Measurements from ENCODE around the gene TMPRSS11F. TPM values are rescaled to one million over a fixed set of nuclear protein-coding genes. Genes with fewer than 3 reads are reported as not detected.
"Not testable (repeated sequence)": the region's sequence is repeated elsewhere in the genome, so short reads cannot be mapped to it uniquely, and the experiment has no call there.

TMPRSS11F gene
- total and polyA plus RNA-seq, 2 of the 4 experiments (the other 2 are of a cell fraction) = not detected

GRCh38 chr4:68175562-68176155 lies 46.0 kb upstream of the TMPRSS11F start:
- Histone ChIP-seq H3K18ac (ENCODE audit: low read depth, low read length) (no peak overlapping the region), H3K36me3 (ENCODE audit: control insufficient read depth, insufficient read depth, low read length) (no peaks in the 10 kb centered on the region), H2BK5ac (ENCODE audit: low read depth, low read length, poor library complexity, severe bottlenecking) (no peak overlapping the region), H3K4ac (ENCODE audit: low read depth, low read length) (no peak overlapping the region), H3K14ac (replicated peaks; ENCODE audit: low read depth, low read length) (no peak overlapping the region), H3K9ac (ENCODE audit: low read depth, low read length) (no peak overlapping the region), H3K9me1 (ENCODE audit: insufficient read depth, low read length) (no peaks in the 10 kb centered on the region), H3K23ac (ENCODE audit: low read depth, low read length) (no peak overlapping the region), H3K4me3 (ENCODE audit: insufficient read depth, low read depth, low read length) (no peak overlapping the region), H3K79me1 (ENCODE audit: low read depth in 1 of 2, low read length in 2 of 2) (no peaks in the 10 kb centered on the region), H3K9me3 (ENCODE audit: control insufficient read depth, insufficient read depth, low read length) (no peaks in the 10 kb centered on the region), H2AK9ac (replicated peaks; ENCODE audit: low read depth, low read length, poor library complexity) (no peak overlapping the region), H2BK120ac (ENCODE audit: low read depth, low read length) (no peak overlapping the region), H3K27ac (ENCODE audit: insufficient read depth, low read length) (no peak overlapping the region), H4K91ac (ENCODE audit: insufficient read depth, low read depth, low read length) (no peak overlapping the region), H2AK5ac (ENCODE audit: low read depth, low read length) (no peak overlapping the region), H3K4me2 (ENCODE audit: low read depth, low read length) (no peak overlapping the region), H4K8ac (ENCODE audit: low read depth in 2 of 2, low read length in 2 of 2) (no peak overlapping the region), H4K5ac (ENCODE audit: low read depth, low read length) (no peak overlapping the region), H3K27me3 (ENCODE audit: control insufficient read depth, insufficient read depth, low read length) (no peaks in the 10 kb centered on the region), H3K56ac (ENCODE audit: extremely low read depth, insufficient read depth, low read length) (no peak overlapping the region), H2BK15ac (ENCODE audit: low read depth, low read length) (no peak overlapping the region), H3K4me1 (ENCODE audit: control insufficient read depth, insufficient read depth, low read length) (no peaks in the 10 kb centered on the region), H2BK20ac (ENCODE audit: low read depth, low read length) (no peak overlapping the region), H2AFZ (replicated peaks; ENCODE audit: low read length, poor library complexity) (no peak overlapping the region), H4K20me1 (ENCODE audit: insufficient read depth, low read length) (no peaks in the 10 kb centered on the region)
- dilution Hi-C loops (cut with HindIII; ENCODE audit: low sequenced_read_pairs, unreplicated experiment) (no loop called here), intact Hi-C loops (cut with micrococcal nuclease) (loop anchor here (1.0 to 10.0 kb wide), 4 partner anchors 187 to 429 kb away; no protein-coding TSS in a partner anchor), in situ Hi-C loops (cut with MboI; ENCODE audit: low sequenced_read_pairs) (loop anchor here (10.0 kb wide), 1 partner anchor 301 kb away; no protein-coding TSS in a partner anchor)
- POLR2A ChIA-PET (ENCODE audit: unreplicated experiment) = no interaction called here
- no TSS peak for BruUV-seq (replicated peaks)
- ATAC-seq (ENCODE audit: low read depth) (peak; percentile 68), DNase-seq (peak; percentile 51)
- TF ChIP-seq RAD21 (IDR thresholded peaks at IDR 0.05; ENCODE audit: low read length) (peak; percentile 77), POLR2A (IDR thresholded peaks at IDR 0.05; ENCODE audit: low read depth, low read length) (no peak), SMC3 (IDR thresholded peaks at IDR 0.05; ENCODE audit: low read depth, low read length) (peak; percentile 68), RCOR1 (IDR thresholded peaks at IDR 0.05; ENCODE audit: insufficient replicate concordance, low read length) (no peak), CTCF (conservative IDR thresholded peaks at IDR 0.05; ENCODE audit: low read depth, low read length) (peak; percentile 79)
- no CpG with 5 or more reads among the region's 6 CpGs for WGBS, 2 experiments (ENCODE audit: extremely low coverage in 2 of 2, insufficient read length in 1 of 2)
- CTCF ChIA-PET = interaction anchor here (0.6 to 1.2 kb wide), 7 partner anchors 11 to 482 kb away, joined by 3 to 9 read pairs (median 4); no protein-coding TSS in a partner anchor

GRCh38 chr4:68174389-68174788 lies 44.7 kb upstream of the TMPRSS11F start:
- BruUV-seq (replicated peaks); H2BK20ac ChIP-seq (ENCODE audit: low read depth, low read length); H2BK120ac ChIP-seq (ENCODE audit: low read depth, low read length); H4K8ac ChIP-seq (ENCODE audit: low read depth in 2 of 2, low read length in 2 of 2); dilution Hi-C loops (cut with HindIII; ENCODE audit: low sequenced_read_pairs, unreplicated experiment); POLR2A ChIA-PET (ENCODE audit: unreplicated experiment); H3K23ac ChIP-seq (ENCODE audit: low read depth, low read length); H3K4me1 ChIP-seq (ENCODE audit: control insufficient read depth, insufficient read depth, low read length); H2AFZ ChIP-seq (replicated peaks; ENCODE audit: low read length, poor library complexity); H3K56ac ChIP-seq (ENCODE audit: extremely low read depth, insufficient read depth, low read length); H4K20me1 ChIP-seq (ENCODE audit: insufficient read depth, low read length); H3K4me3 ChIP-seq (ENCODE audit: insufficient read depth, low read depth, low read length); DNase-seq; H3K18ac ChIP-seq (ENCODE audit: low read depth, low read length); H3K9me3 ChIP-seq (ENCODE audit: control insufficient read depth, insufficient read depth, low read length); H2BK15ac ChIP-seq (ENCODE audit: low read depth, low read length); H4K91ac ChIP-seq (ENCODE audit: insufficient read depth, low read depth, low read length); H3K27ac ChIP-seq (ENCODE audit: insufficient read depth, low read length); H2AK9ac ChIP-seq (replicated peaks; ENCODE audit: low read depth, low read length, poor library complexity); H2BK5ac ChIP-seq (ENCODE audit: low read depth, low read length, poor library complexity, severe bottlenecking); H4K5ac ChIP-seq (ENCODE audit: low read depth, low read length); H3K14ac ChIP-seq (replicated peaks; ENCODE audit: low read depth, low read length); H3K36me3 ChIP-seq (ENCODE audit: control insufficient read depth, insufficient read depth, low read length); CTCF ChIA-PET; H3K4ac ChIP-seq (ENCODE audit: low read depth, low read length); H3K4me2 ChIP-seq (ENCODE audit: low read depth, low read length); H3K27me3 ChIP-seq (ENCODE audit: control insufficient read depth, insufficient read depth, low read length); ATAC-seq (ENCODE audit: low read depth); H3K9me1 ChIP-seq (ENCODE audit: insufficient read depth, low read length); H3K9ac ChIP-seq (ENCODE audit: low read depth, low read length); H2AK5ac ChIP-seq (ENCODE audit: low read depth, low read length); H3K79me1 ChIP-seq (ENCODE audit: low read depth in 1 of 2, low read length in 2 of 2): not testable (repeated sequence)
- WGBS, 2 experiments (ENCODE audit: extremely low coverage in 2 of 2, insufficient read length in 1 of 2) = no CpG with 5 or more reads among the region's 2 CpGs
- intact Hi-C loops (cut with micrococcal nuclease) = loop anchor here (2.0 to 10.0 kb wide), 2 partner anchors 200 to 428 kb away; no protein-coding TSS in a partner anchor
- in situ Hi-C loops (cut with MboI; ENCODE audit: low sequenced_read_pairs) = loop anchor here (10.0 kb wide), 1 partner anchor 300 kb away; no protein-coding TSS in a partner anchor

Measured in IMR-90 (cell line).